ENCODE data around the gene CSGALNACT2.

The CSGALNACT2 gene

DNA sequence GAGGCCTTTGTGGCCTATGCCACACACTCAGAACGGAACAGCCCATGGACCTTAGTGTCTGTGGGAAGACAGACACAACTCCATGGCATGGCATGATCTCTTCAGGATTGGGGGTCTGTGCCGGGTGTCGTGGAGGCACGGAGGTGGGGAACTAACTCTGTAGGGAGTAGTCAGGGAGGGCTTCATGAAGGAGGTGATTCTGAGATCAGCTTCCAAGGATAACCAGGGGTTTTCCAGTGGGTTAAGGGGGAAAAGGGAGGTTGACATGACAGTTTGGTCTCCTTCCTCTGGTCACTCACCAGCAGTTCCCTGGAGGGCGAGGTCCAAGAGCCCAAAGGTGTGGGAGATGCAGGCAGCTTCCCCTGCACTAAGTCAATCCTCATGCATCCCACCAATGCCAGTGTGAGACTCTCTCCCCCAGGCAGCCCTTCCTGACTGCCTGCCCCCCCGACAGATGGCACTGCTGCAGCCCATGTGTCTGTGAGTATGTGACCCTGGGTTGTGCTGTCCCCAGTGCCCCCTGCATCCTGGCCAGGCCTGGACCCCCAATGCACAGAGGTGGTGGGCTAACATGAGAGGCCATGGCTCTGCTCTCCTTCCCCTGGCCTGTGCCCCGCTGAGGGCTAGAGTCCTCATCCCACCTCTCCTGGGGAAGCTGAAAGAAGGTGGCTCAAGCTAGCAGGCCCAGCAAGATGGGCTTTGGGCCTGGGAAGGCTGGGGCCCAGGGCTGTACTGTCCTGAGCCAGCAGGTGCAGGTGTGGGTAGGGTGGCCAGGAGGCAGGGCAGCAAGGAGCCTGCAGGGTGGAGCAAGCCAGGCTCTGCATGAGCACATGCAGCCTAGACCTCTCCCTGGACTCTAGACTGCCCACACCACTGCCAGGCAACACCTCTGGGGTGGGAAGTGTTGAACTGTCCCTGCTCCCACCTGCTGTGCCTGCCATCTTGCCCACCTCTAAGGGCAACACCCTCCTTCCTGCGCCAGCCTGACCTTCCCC, 88.9 kb downstream of the CSGALNACT2 start:
- DNase-seq (ENCODE audit: low spot score) (no peak), FAIRE-seq (no peak)

- DNase-seq (ENCODE audit: low spot score) (no peak), FAIRE-seq (no peak)
Measured at GRCh38 chr10:43227911-43228782, 89.9 kb downstream of the CSGALNACT2 start.

GRCh38 chr10:43228783-43229207, 90.5 kb downstream of the CSGALNACT2 start:
- FAIRE-seq (no peak), DNase-seq (ENCODE audit: low spot score) (no peak)

- FAIRE-seq (no peak), DNase-seq (ENCODE audit: low spot score) (no peak)
Measured at GRCh38 chr10:43229208-43230061, 91.2 kb downstream of the CSGALNACT2 start.

DNA sequence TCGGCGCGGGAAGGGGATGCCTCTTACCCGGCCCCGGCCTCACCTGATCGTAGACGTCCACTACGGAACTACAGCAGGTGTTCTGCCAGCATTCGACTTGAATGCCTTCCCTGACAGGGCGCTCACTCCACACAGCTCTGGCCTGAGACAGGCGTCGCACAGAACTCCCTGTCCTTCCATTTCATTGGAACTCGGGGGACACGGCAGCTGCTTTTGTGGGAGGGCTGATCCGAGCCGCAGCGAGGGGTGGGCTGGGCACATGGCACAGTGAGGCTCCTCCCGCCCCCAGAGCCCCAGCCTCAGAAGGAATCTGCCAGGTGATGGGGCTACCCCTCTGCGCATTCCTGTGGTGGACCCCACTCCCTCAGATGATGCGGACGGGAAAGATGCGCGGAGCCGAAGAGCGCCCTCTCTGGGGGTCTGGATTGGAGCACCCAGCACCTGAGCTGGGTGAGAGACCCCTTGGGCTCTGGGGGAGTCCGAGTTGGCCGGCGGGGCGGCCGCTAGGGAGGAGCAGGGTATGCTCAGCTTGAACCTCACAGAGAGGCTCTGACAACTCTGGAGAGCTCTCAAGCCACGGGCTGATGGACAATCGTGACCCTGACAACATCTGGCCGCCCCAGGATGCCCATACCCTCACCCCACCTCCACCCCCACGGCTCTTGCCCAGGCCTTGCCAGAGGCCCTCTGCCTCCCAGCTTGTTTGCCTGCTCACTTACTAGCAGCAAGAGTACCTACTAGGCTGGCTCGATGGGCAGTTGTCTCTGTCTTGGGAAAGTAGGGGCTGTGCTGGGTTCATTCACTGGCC, 92.1 kb downstream of the CSGALNACT2 start:
- DNase-seq (ENCODE audit: low spot score) (no peak), FAIRE-seq (no peak)

- DNase-seq (ENCODE audit: low spot score) (no peak), FAIRE-seq (no peak)
Measured at GRCh38 chr10:43230909-43231522, 92.8 kb downstream of the CSGALNACT2 start.

- FAIRE-seq (no peak), DNase-seq (ENCODE audit: low spot score) (no peak)
Measured at GRCh38 chr10:43231523-43232078, 93.4 kb downstream of the CSGALNACT2 start.

DNA sequence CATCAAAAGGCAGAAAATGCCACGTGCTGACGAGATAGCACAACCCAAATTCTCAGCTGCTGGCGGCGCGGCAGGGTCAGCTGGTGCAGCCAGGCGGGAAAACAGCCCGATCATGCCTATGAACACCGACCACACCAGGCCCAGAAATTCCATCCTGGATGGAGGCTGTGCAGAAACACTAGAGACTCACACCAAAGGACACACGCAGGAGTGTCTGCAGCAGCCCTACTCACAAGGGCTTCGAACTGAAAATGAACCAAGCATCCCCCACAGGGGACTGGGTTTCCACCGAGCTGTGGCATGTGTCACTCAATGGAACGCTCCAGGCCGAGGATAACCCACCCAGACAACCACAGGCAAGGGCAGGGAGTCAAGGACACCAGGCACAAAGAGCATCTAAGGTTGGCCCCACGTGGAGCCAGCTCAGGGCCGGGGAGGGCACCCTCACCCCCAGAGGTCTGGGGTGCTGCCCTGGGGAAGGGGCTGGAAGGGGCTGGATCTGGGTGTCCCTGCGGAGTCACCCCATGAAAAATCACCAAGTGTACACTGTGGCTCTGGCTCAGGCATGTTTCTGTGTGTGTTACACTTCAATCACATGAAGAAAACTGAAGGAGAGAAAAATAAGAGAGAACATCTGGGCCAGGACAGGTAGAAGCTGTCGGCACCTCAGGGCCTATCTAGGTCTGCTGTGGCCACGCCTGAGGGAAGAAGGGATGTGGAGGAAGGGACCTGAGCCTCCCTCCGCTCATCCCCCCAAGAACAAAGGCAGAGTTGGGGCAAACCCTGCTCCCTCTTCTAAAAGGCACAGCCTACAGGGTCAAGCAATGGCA, 95.6 kb downstream of the CSGALNACT2 start:
- FAIRE-seq (no peak), DNase-seq (ENCODE audit: low spot score) (no peak)

DNA sequence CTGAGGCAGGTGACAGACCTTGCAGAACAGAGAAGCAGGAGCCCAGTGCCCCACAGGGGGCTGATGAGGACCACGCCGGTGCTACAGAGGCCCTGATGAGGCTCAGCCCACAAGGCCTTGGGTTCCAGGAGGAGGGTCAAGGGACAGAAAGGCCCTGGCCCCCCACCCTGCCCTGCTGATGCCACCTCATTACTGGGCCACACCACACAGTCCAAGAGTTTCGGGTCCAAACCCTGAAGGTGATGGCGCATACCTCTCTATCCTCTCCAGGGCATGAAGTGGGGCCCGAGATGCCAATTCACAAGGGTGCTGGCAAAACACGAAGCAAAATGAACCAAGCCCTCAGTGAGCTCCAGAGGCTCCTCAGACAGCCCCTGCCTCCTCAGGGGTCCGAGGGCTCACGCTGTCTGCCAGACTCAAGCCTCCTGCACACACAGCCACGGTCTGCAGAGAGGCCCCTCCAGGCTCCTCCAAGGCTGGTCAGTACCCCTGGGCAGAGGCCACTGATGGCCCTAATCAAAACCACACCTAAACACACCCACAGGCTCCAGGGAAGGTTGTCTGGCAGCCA, 96.3 kb downstream of the CSGALNACT2 start:
- DNase-seq (ENCODE audit: low spot score) (no peak), FAIRE-seq (no peak)
